ENCODE measurements around the gene TACO1.

- TF ChIP-seq CTCF (conservative IDR thresholded peaks at IDR 0.05 in 1 of 2, IDR thresholded peaks at IDR 0.05 in 1 of 2; ENCODE audit: low read depth in 1 of 2, low read length in 2 of 2) = no peak
- TF ChIP-seq EZH2 (IDR thresholded peaks at IDR 0.05; ENCODE audit: low read length, missing control alignments) = no peak
Observed at GRCh38 chr17:63631062-63631461, 30.4 kb downstream of the TACO1 start.

Measured in fibroblast of lung (primary cell).